Stromal cell of bone marrow (primary cell): ENCODE measurements around the gene KBTBD13.

Experiments used
- DNase-seq: peaks from one replicate; pipeline ENCODE4 v3.0.0-alpha.2; 2012; ENCODE audit warnings: low read depth

Gene KBTBD13

GRCh38 chr15:65115086-65115485 is 38.5 kb downstream of the KBTBD13 start, which contains the start of gene UBAP1L:
UBAP1L (minus strand) TSS chr15:65115200; CDS start chr15:65106215, 8,985 bp downstream.
- no peak for DNase-seq

DNA sequence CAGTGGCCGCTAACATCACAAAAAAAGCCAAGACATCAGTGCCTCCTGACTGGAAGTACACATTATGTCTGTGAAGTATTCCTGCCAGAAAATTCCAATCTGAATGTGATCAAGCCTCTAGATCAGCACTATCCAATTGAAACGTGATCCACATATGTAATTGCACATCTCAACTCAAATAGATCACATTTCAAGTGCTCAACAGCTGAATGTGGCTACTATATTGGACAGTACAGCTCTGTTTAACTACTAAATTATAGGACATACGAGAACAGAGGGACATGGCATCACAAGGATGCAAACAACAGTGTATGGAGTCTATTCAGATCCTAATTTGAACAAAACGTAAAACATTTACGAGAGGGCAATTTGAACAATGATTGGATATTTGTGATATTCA is 39.0 kb downstream of the KBTBD13 start:
- no peak for DNase-seq
